OCI-LY3 (cell line): ENCODE measurements around the gene XDH.

Source experiments
- H2AFZ ChIP-seq: fragments of 200-600, 300-600 bp; shearing (Covaris generic); 2 replicates; pipeline ENCODE4 v1.6.0; 2014; ENCODE audit warnings: antibody characterized with exemption, low read depth, low read length
- H3K27ac ChIP-seq: fragments of 200-600, 300-600 bp; sonication (generic); 2 replicates; pipeline ENCODE4 v1.5.1; 2014; ENCODE audit warnings: mild to moderate bottlenecking, low read length, moderate library complexity, mixed read lengths
- H3K27me3 ChIP-seq: fragments of 200-600, 300-600 bp; sonication (generic); 2 replicates; pipeline ENCODE4 v1.6.1; 2014; ENCODE audit warnings: low read depth, low read length, mixed read lengths
- H3K36me3 ChIP-seq: fragments of 200-600, 300-600 bp; sonication (generic); replicated peaks from 2 replicates; pipeline ENCODE3; 2014; ENCODE audit warnings: low read depth, low read length, mixed read lengths
- H3K4me1 ChIP-seq: fragments of 300-600, 200-600 bp; sonication (generic); 2 replicates; pipeline ENCODE4 v1.6.1; 2014; ENCODE audit warnings: low read length, mixed read lengths
- H3K4me2 ChIP-seq: fragments of 200-600, 300-600 bp; sonication (generic); 2 replicates; pipeline ENCODE4 v1.6.1; 2014; ENCODE audit warnings: low read length, mixed read lengths
- H3K4me3 ChIP-seq: fragments of 300-600, 200-600 bp; sonication (generic); 2 replicates; pipeline ENCODE4 v1.5.1; 2014; ENCODE audit warnings: antibody characterized with exemption, mild to moderate bottlenecking, low read length, moderate library complexity
- H3K79me2 ChIP-seq: fragments of 300-600, 200-600 bp; shearing (Covaris generic); 2 replicates; pipeline ENCODE4 v1.6.1; 2014; ENCODE audit warnings: mild to moderate bottlenecking, low read length, mixed read lengths
- H3K9ac ChIP-seq: fragments of 300-600, 200-600 bp; shearing (Covaris generic); 2 replicates; pipeline ENCODE4 v1.6.0; 2014; ENCODE audit warnings: mild to moderate bottlenecking, low read length, moderate library complexity
- H3K9me3 ChIP-seq: fragments of 200-600, 300-600 bp; shearing (Covaris generic); 2 replicates; pipeline ENCODE4 v1.6.1; 2014; ENCODE audit warnings: low read length, mixed read lengths; ENCODE audit not compliant: insufficient read depth
- H4K20me1 ChIP-seq: fragments of 200-600, 300-600 bp; sonication (generic); 2 replicates; pipeline ENCODE4 v1.6.1; 2016; ENCODE audit warnings: low read length, mixed read lengths; ENCODE audit not compliant: insufficient read depth
- EZH2phosphoT487 ChIP-seq: fragments of 200-600 bp; shearing (Covaris generic); IDR thresholded peaks from 2 replicates; pipeline ENCODE4 v1.6.1; 2018; ENCODE audit warnings: antibody characterized with exemption, mixed run types, low read depth
- TF ChIP-seq, protein P1 (sequence below): fragments of 200-600, 300-600 bp; sonication (generic); IDR thresholded peaks from 2 replicates; pipeline ENCODE4 v1.5.1; 2014; ENCODE audit warnings: antibody characterized with exemption, low read length, low read depth

XDH gene

GRCh38 chr2:31398881-31399280 lies 15.7 kb downstream of the XDH start:
- Histone ChIP-seq H3K4me1 (no peaks in the 10 kb centered on the region), H3K79me2 (no peaks in the 10 kb centered on the region), H3K9ac (no peak overlapping the region)

GRCh38 chr2:31397094-31397493 lies 17.4 kb downstream of the XDH start:
- no peak overlapping the region for H2AFZ ChIP-seq
- H3K79me2 ChIP-seq = no peaks in the 10 kb centered on the region
- H3K4me3 ChIP-seq = no peak overlapping the region
- H3K27me3 ChIP-seq = 0 out of 2 replicates have a peak, but pooled peaks cover 5% of the 10 kb centered on the region
- H3K9ac ChIP-seq = no peak overlapping the region
- no peaks in the 10 kb centered on the region for H4K20me1 ChIP-seq
- TF ChIP-seq, protein P1, sequence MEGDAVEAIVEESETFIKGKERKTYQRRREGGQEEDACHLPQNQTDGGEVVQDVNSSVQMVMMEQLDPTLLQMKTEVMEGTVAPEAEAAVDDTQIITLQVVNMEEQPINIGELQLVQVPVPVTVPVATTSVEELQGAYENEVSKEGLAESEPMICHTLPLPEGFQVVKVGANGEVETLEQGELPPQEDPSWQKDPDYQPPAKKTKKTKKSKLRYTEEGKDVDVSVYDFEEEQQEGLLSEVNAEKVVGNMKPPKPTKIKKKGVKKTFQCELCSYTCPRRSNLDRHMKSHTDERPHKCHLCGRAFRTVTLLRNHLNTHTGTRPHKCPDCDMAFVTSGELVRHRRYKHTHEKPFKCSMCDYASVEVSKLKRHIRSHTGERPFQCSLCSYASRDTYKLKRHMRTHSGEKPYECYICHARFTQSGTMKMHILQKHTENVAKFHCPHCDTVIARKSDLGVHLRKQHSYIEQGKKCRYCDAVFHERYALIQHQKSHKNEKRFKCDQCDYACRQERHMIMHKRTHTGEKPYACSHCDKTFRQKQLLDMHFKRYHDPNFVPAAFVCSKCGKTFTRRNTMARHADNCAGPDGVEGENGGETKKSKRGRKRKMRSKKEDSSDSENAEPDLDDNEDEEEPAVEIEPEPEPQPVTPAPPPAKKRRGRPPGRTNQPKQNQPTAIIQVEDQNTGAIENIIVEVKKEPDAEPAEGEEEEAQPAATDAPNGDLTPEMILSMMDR = no peak
- no peak for TF ChIP-seq EZH2phosphoT487
- H3K4me2 ChIP-seq = no peak overlapping the region
- no peaks in the 10 kb centered on the region for H3K9me3 ChIP-seq
- H3K4me1 ChIP-seq = no peaks in the 10 kb centered on the region
- H3K36me3 ChIP-seq = no peaks in the 10 kb centered on the region
- no peak overlapping the region for H3K27ac ChIP-seq

More at GRCh38 chr2:31398881-31399280, 15.7 kb downstream of the XDH start:
- Histone ChIP-seq H3K27ac (no peak overlapping the region), H3K36me3 (no peaks in the 10 kb centered on the region), H3K27me3 (0 out of 2 replicates have a peak, but pooled peaks cover 5% of the 10 kb centered on the region), H3K4me2 (no peak overlapping the region), H2AFZ (no peak overlapping the region), H3K4me3 (no peak overlapping the region), H3K9me3 (no peaks in the 10 kb centered on the region), H4K20me1 (no peaks in the 10 kb centered on the region)
- TF ChIP-seq EZH2phosphoT487 = no peak
- TF ChIP-seq, protein P1 = no peak

GRCh38 chr2:31390324-31390723 lies 24.2 kb downstream of the XDH start:
- Histone ChIP-seq H3K4me2 (no peak overlapping the region), H2AFZ (no peak overlapping the region), H3K4me1 (peaks cover 3% of the 10 kb centered on the region; the same call in 1 of the 2 replicates), H3K9ac (no peak overlapping the region), H3K27ac (no peak overlapping the region), H3K27me3 (peaks cover 20% of the 10 kb centered on the region), H3K4me3 (no peak overlapping the region), H4K20me1 (no peaks in the 10 kb centered on the region), H3K36me3 (no peaks in the 10 kb centered on the region), H3K79me2 (no peaks in the 10 kb centered on the region), H3K9me3 (no peaks in the 10 kb centered on the region)
- TF ChIP-seq EZH2phosphoT487 = no peak
- TF ChIP-seq, protein P1 = no peak

- TF ChIP-seq EZH2phosphoT487 = no peak
- TF ChIP-seq, protein P1 = no peak
- no peak overlapping the region for H3K4me3 ChIP-seq
- no peaks in the 10 kb centered on the region for H3K36me3 ChIP-seq
- H3K9me3 ChIP-seq = no peaks in the 10 kb centered on the region
- no peak overlapping the region for H3K9ac ChIP-seq
- no peak overlapping the region for H2AFZ ChIP-seq
- peaks cover 9% of the 10 kb centered on the region; the same call in 1 of the 2 replicates for H3K4me1 ChIP-seq
- H3K79me2 ChIP-seq = no peaks in the 10 kb centered on the region
- H3K27me3 ChIP-seq = peaks cover 20% of the 10 kb centered on the region
- H3K27ac ChIP-seq = no peak overlapping the region
- H4K20me1 ChIP-seq = no peaks in the 10 kb centered on the region
- no peak overlapping the region for H3K4me2 ChIP-seq
These were observed 25.8 kb downstream of the XDH start for GRCh38 chr2:31388736-31389135.
